H9 (cell line): Measurements from ENCODE around the gene SPATA6. TPM values are rescaled to one million over a fixed set of nuclear protein-coding genes. Genes with fewer than 3 reads are reported as not detected.

Source experiments
- DNase-seq: peaks from one replicate; pipeline ENCODE4 v3.0.0-alpha.2; 2017
- H2AFZ ChIP-seq: one replicate; pipeline ENCODE4 v1.6.1; 2013; ENCODE audit warnings: mild to moderate bottlenecking, low read length, control low read depth, moderate library complexity
- H2AK5ac ChIP-seq: 2 replicates; pipeline ENCODE4 v1.6.1; 2013; ENCODE audit warnings: low read length, control low read depth, mixed read lengths; ENCODE audit not compliant: insufficient read length
- H2BK120ac ChIP-seq: one replicate; pipeline ENCODE4 v1.6.1; 2013; ENCODE audit warnings: low read depth, mild to moderate bottlenecking, low read length, control low read depth, inconsistent platforms; ENCODE audit not compliant: poor library complexity, severe bottlenecking
- H2BK12ac ChIP-seq: 2 replicates; pipeline ENCODE4 v1.6.1; 2013; ENCODE audit warnings: low read length, control low read depth, mixed read lengths, low read depth; ENCODE audit not compliant: insufficient read length
- H2BK15ac ChIP-seq: 2 replicates; pipeline ENCODE4 v1.6.1; 2013; ENCODE audit warnings: low read depth, low read length, control low read depth
- H2BK20ac ChIP-seq: one replicate; pipeline ENCODE4 v1.6.1; 2013; ENCODE audit warnings: low read depth, mild to moderate bottlenecking, low read length, control low read depth, inconsistent platforms; ENCODE audit not compliant: poor library complexity, severe bottlenecking
- H2BK5ac ChIP-seq: 2 replicates; pipeline ENCODE4 v1.6.1; 2013; ENCODE audit warnings: low read length, control low read depth, mixed read lengths; ENCODE audit not compliant: insufficient read length
- H3K14ac ChIP-seq: 2 replicates; pipeline ENCODE4 v1.6.1; 2013; ENCODE audit warnings: low read length, control low read depth; ENCODE audit not compliant: insufficient read depth
- H3K18ac ChIP-seq: 2 replicates; pipeline ENCODE4 v1.6.1; 2013; ENCODE audit warnings: low read depth, mild to moderate bottlenecking, mixed read lengths, low read length, control low read depth; ENCODE audit not compliant: insufficient read length
- H3K23ac ChIP-seq: 2 replicates; pipeline ENCODE4 v1.6.1; 2013; ENCODE audit warnings: low read length, control low read depth, mixed read lengths, low read depth; ENCODE audit not compliant: insufficient read length
- H3K23me2 ChIP-seq: 2 replicates; pipeline ENCODE4 v1.6.1; 2013; ENCODE audit warnings: low read depth, mild to moderate bottlenecking, mixed read lengths, low read length, control low read depth; ENCODE audit not compliant: insufficient read length, poor library complexity, severe bottlenecking
- H3K27ac ChIP-seq: 2 replicates; pipeline ENCODE4 v1.5.1; 2013; ENCODE audit warnings: low read length, control low read depth, mixed read lengths, low read depth; ENCODE audit not compliant: insufficient read length
- H3K27me3 ChIP-seq: 2 replicates; pipeline ENCODE4 v1.6.1; 2013; ENCODE audit warnings: low read length, control low read depth, inconsistent platforms; ENCODE audit not compliant: insufficient read depth
- H3K4ac ChIP-seq: 2 replicates; pipeline ENCODE4 v1.6.1; 2013; ENCODE audit warnings: low read depth, mild to moderate bottlenecking, control low read depth, inconsistent platforms, low read length, moderate library complexity
- H3K4me1 ChIP-seq: 2 replicates; pipeline ENCODE4 v1.6.1; 2013; ENCODE audit warnings: low read length, control low read depth, inconsistent platforms; ENCODE audit not compliant: insufficient read depth
- H3K4me2 ChIP-seq: 2 replicates; pipeline ENCODE4 v1.6.1; 2013; ENCODE audit warnings: low read length, control low read depth, mixed read lengths; ENCODE audit not compliant: insufficient read length, insufficient read depth
- H3K56ac ChIP-seq: 2 replicates; pipeline ENCODE4 v1.6.1; 2013; ENCODE audit warnings: low read depth, mild to moderate bottlenecking, mixed read lengths, low read length, control low read depth; ENCODE audit not compliant: insufficient read length
- H3K79me1 ChIP-seq: 2 replicates; pipeline ENCODE4 v1.6.1; 2013; ENCODE audit warnings: low read depth, mild to moderate bottlenecking, moderate library complexity, low read length, control low read depth, inconsistent platforms; ENCODE audit not compliant: insufficient read depth, poor library complexity, severe bottlenecking
- H3K79me2 ChIP-seq: 2 replicates; pipeline ENCODE4 v1.6.1; 2013; ENCODE audit warnings: low read length, control low read depth, inconsistent platforms; ENCODE audit not compliant: insufficient read depth
- H3K9ac ChIP-seq: 2 replicates; pipeline ENCODE4 v1.6.1; 2013; ENCODE audit warnings: low read length, control low read depth, mixed read lengths; ENCODE audit not compliant: insufficient read length; ENCODE audit errors: extremely low read depth
- H3K9me3 ChIP-seq: one replicate; pipeline ENCODE4 v1.6.1; 2013; ENCODE audit warnings: low read depth, low read length, inconsistent platforms; ENCODE audit not compliant: control insufficient read depth
- H3T11ph ChIP-seq: one replicate; pipeline ENCODE4 v1.6.1; 2013; ENCODE audit warnings: mild to moderate bottlenecking, low read length, control low read depth, inconsistent platforms
- H4K20me1 ChIP-seq: one replicate; pipeline ENCODE4 v1.6.1; 2013; ENCODE audit not compliant: control insufficient read depth, insufficient read length, insufficient read depth
- H4K5ac ChIP-seq: 2 replicates; pipeline ENCODE4 v1.6.1; 2013; ENCODE audit warnings: low read depth, mild to moderate bottlenecking, mixed read lengths, low read length, control low read depth; ENCODE audit not compliant: insufficient read length
- H4K8ac ChIP-seq: replicated peaks from 2 replicates; pipeline ENCODE4 v1.6.1; 2013; ENCODE audit warnings: low read length, control low read depth, mixed read lengths, low read depth; ENCODE audit not compliant: insufficient read length
- H4K91ac ChIP-seq: 2 replicates; pipeline ENCODE4 v1.6.1; 2013; ENCODE audit warnings: low read depth, mild to moderate bottlenecking, moderate library complexity, mixed read lengths, low read length, control low read depth; ENCODE audit not compliant: insufficient read length
- H3K27ac Mint-ChIP-seq, 3 experiments: 2 replicates in 2 of 3; 3 replicates in 1 of 3; pipeline ENCODE4 v1.8.0; 2020 to 2021; ENCODE audit warnings: mixed read lengths in 3 of 3, mild to moderate bottlenecking in 1 of 3, moderate library complexity in 1 of 3
- H3K27me3 Mint-ChIP-seq: 2 replicates; pipeline ENCODE4 v1.8.0; 2021; ENCODE audit warnings: low read depth, mild to moderate bottlenecking, moderate library complexity, mixed read lengths
- H3K36me3 Mint-ChIP-seq, 3 experiments: 2 replicates in 2 of 3; 3 replicates in 1 of 3; pipeline ENCODE4 v1.8.0; 2020 to 2021; ENCODE audit warnings: low read depth in 3 of 3, mixed read lengths in 3 of 3; ENCODE audit not compliant: insufficient read depth in 1 of 3
- H3K4me1 Mint-ChIP-seq, 2 experiments: 2 replicates each; pipeline ENCODE4 v1.8.0; 2020; ENCODE audit warnings: mixed read lengths in 2 of 2
- H3K4me3 Mint-ChIP-seq, 2 experiments: 2 replicates in 1 of 2; 3 replicates in 1 of 2; pipeline ENCODE4 v1.8.0; 2020 to 2021; ENCODE audit warnings: mild to moderate bottlenecking in 2 of 2, mixed read lengths in 2 of 2, moderate library complexity in 1 of 2
- H3K9me3 Mint-ChIP-seq, 2 experiments: 2 replicates in 1 of 2; 3 replicates in 1 of 2; pipeline ENCODE4 v1.8.0; 2020; ENCODE audit warnings: mild to moderate bottlenecking in 2 of 2, mixed read lengths in 2 of 2, moderate library complexity in 1 of 2
- CTCF ChIP-seq: fragments of 200-600 bp; sonication (generic); conservative IDR thresholded peaks from 3 replicates; pipeline ENCODE4 v1.8.0; 2021; ENCODE audit warnings: antibody characterized with exemption, mild to moderate bottlenecking
- WGBS: extraction: QIAGEN DNeasy Blood & Tissue Kit; methylation state at CpG from one replicate; pipeline ENCODE4 v1.1.7; 2013; ENCODE audit warnings: missing lambda C conversion rate, low lambda C conversion rate, mixed read lengths; ENCODE audit not compliant: insufficient read length; ENCODE audit errors: extremely low coverage; 5-methylcytosine and 5-hydroxymethylcytosine counted together
- total RNA-seq: library from RNA; stranded (reverse); gene quantifications from 2 replicates; pipeline ENCODE4 v1.2.1, GENCODE V29; 2021

The SPATA6 gene
- total RNA-seq, 1 experiment from 2014 or later = 8.0 TPM

DNA sequence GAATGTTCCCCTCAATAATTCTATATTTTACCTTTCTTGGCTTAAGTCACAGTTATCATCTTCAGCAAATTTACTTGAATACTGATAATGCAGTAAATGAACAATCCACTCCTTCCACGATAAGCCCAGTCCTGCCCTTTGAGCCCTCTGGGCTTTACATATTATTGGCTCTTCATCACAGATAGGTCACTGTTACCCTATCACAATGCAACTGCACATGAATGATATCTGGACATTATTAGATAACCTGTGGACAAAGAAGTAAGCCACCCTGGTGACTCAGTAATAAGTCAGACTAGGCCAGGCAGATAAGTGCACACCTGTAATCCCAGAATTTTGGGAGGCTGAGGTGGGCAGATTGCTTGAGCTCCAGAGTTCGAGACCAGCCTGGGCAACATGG is 69.4 kb downstream of the SPATA6 start:
- Histone ChIP-seq H3K56ac (no peak overlapping the region), H3K27me3 (no peaks in the 10 kb centered on the region), H3K4me1 (no peaks in the 10 kb centered on the region), H2BK15ac (no peak overlapping the region), H4K8ac (no peak overlapping the region), H3K23me2 (no peaks in the 10 kb centered on the region), H3K18ac (no peak overlapping the region), H3K9ac (no peak overlapping the region), H3K23ac (no peak overlapping the region), H3K79me2 (no peaks in the 10 kb centered on the region), H3K27ac (no peak overlapping the region), H2BK120ac (no peak overlapping the region), H2BK5ac (no peak overlapping the region), H2AFZ (no peak overlapping the region), H2BK12ac (no peak overlapping the region), H3K4me2 (no peak overlapping the region), H3K9me3 (no peaks in the 10 kb centered on the region), H4K5ac (no peak overlapping the region), H3K4ac (no peak overlapping the region), H2AK5ac (no peak overlapping the region), H2BK20ac (no peak overlapping the region), H3K14ac (no peak overlapping the region), H3K79me1 (no peaks in the 10 kb centered on the region), H4K20me1 (no peaks in the 10 kb centered on the region), H3T11ph (no peak overlapping the region), H4K91ac (no peak overlapping the region)
- Mint-ChIP-seq H3K9me3 (no peaks in the 10 kb centered on the region), H3K4me3 (no peak overlapping the region), H3K36me3 (no peaks in the 10 kb centered on the region), H3K4me1 (peaks cover 0 to 6% of the 10 kb centered on the region in 2 experiments; a peak in 1 of 4 replicates), H3K27me3 (no peaks in the 10 kb centered on the region), H3K27ac (no peak overlapping the region)
- no peak for DNase-seq
- WGBS = no CpG with 5 or more reads among the region's 2 CpGs
- no peak for TF ChIP-seq CTCF
